PC-3 (cell line): ENCODE data around the gene EEIG2. TPM values are rescaled to one million over a fixed set of nuclear protein-coding genes. Genes with fewer than 3 reads are reported as not detected.

ENCODE experiments used
- ATAC-seq: fragments of 200-7000 bp; cut with Tn5 transposase; 2 replicates; pipeline ENCODE4 v1.9.1; 2020; ENCODE audit warnings: mild to moderate bottlenecking, moderate library complexity
- BruUV-seq: library from RNA; stranded (reverse); fragments of 400-500 nt; replicated peaks from 2 replicates; lab custom pipeline; 2021; lab: Mats Ljungman, UMichigan
- CTCF ChIA-PET: fragments of 300-600 bp; sonication (Branson Sonifier 250); formaldehyde crosslinking; loops from one replicate; lab custom pipeline; 2022; ENCODE audit warnings: antibody characterized with exemption; lab: Charles Lee
- POLR2A ChIA-PET: fragments of 300-600 bp; sonication (Branson Sonifier 250); formaldehyde crosslinking; loops from one replicate; lab custom pipeline; 2022; ENCODE audit warnings: antibody characterized with exemption; ENCODE audit not compliant: unreplicated experiment; lab: Charles Lee
- DNase-seq: peaks from one replicate; pipeline ENCODE4 v3.0.0-alpha.2; 2015
- H2AFZ ChIP-seq: fragments of 300-600 bp; sonication (generic); 2 replicates; pipeline ENCODE4 v1.6.0; 2016; ENCODE audit warnings: antibody characterized with exemption, low read length
- H3F3A ChIP-seq: fragments of 300-600 bp; sonication (generic); one replicate; pipeline ENCODE4 v1.6.0; 2017; ENCODE audit warnings: antibody characterized with exemption, low read length, control low read depth, mild to moderate bottlenecking; ENCODE audit not compliant: unreplicated experiment
- H3K27ac ChIP-seq: fragments of 300-600 bp; sonication (generic); 2 replicates; pipeline ENCODE4 v1.5.1; 2016; ENCODE audit warnings: mild to moderate bottlenecking, low read length
- H3K27me3 ChIP-seq: fragments of 300-600 bp; sonication (generic); 2 replicates; pipeline ENCODE4 v1.6.1; 2016; ENCODE audit warnings: low read length, mixed read lengths
- H3K36me3 ChIP-seq: fragments of 300-600 bp; sonication (generic); 2 replicates; pipeline ENCODE4 v1.6.1; 2016; ENCODE audit warnings: low read depth, mixed run types, low read length, mixed read lengths
- H3K4me1 ChIP-seq: fragments of 300-600 bp; sonication (generic); 2 replicates; pipeline ENCODE4 v1.5.1; 2016; ENCODE audit warnings: low read length; ENCODE audit not compliant: insufficient read depth
- H3K4me2 ChIP-seq: fragments of 300-600 bp; sonication (generic); 2 replicates; pipeline ENCODE4 v1.6.0; 2016; ENCODE audit warnings: low read length
- H3K4me3 ChIP-seq: fragments of 300-600 bp; sonication (generic); 2 replicates; pipeline ENCODE4 v1.5.1; 2016; ENCODE audit warnings: mild to moderate bottlenecking, low read length, mixed read lengths
- H3K79me2 ChIP-seq: fragments of 300-600 bp; sonication (generic); 2 replicates; pipeline ENCODE4 v1.6.1; 2017; ENCODE audit warnings: low read length, mixed read lengths
- H3K9ac ChIP-seq: fragments of 300-600 bp; sonication (generic); 2 replicates; pipeline ENCODE4 v1.6.0; 2016; ENCODE audit warnings: mild to moderate bottlenecking, low read length
- H3K9me2 ChIP-seq: fragments of 300-600 bp; sonication (generic); replicated peaks from 2 replicates; pipeline ENCODE4 v1.6.1; 2016; ENCODE audit warnings: mixed run types, low read length, mixed read lengths
- H3K9me3 ChIP-seq: fragments of 300-600 bp; sonication (generic); 2 replicates; pipeline ENCODE4 v1.6.1; 2016; ENCODE audit warnings: low read length, mixed read lengths
- H4K20me1 ChIP-seq: fragments of 300-600 bp; sonication (generic); 2 replicates; pipeline ENCODE4 v1.6.1; 2016; ENCODE audit warnings: low read length, mixed read lengths
- CTCF ChIP-seq: fragments of 300-600 bp; sonication (generic); conservative IDR thresholded peaks from 2 replicates; pipeline ENCODE4 v1.5.1; 2017; ENCODE audit warnings: antibody characterized with exemption, low read depth, mild to moderate bottlenecking, low read length
- EZH2 ChIP-seq: fragments of 300-600 bp; sonication (generic); IDR thresholded peaks from one replicate; pipeline ENCODE4 v1.6.1; 2017; ENCODE audit warnings: antibody characterized with exemption, mild to moderate bottlenecking, low read length; ENCODE audit not compliant: unreplicated experiment
- EZH2phosphoT487 ChIP-seq: fragments of 300-600 bp; sonication (generic); IDR thresholded peaks from 2 replicates; pipeline ENCODE4 v1.6.1; 2018; ENCODE audit warnings: mild to moderate bottlenecking, antibody characterized with exemption, low read length, borderline replicate concordance
- intact Hi-C: fragments of 100-400 bp; cut with micrococcal nuclease; formaldehyde crosslinking; loops from 2 replicates; pipeline ENCODE4 v1.9.0; 2023
- total RNA-seq: library from RNA; depleted of rRNA; stranded (reverse); fragments of >200 nt; gene quantifications from 2 replicates; pipeline ENCODE4 v1.2.3, GENCODE V29; 2014

The EEIG2 gene
- total RNA-seq, 1 experiment from 2014 or later = 6.2 TPM

- no peaks in the 10 kb centered on the region for H3K36me3 ChIP-seq
- no peak overlapping the region for H3K4me3 ChIP-seq
- no peaks in the 10 kb centered on the region for H3K9me3 ChIP-seq
- no peak overlapping the region for H3K27ac ChIP-seq
- ATAC-seq = no peak
- TF ChIP-seq EZH2phosphoT487 (no peak), EZH2 (no peak), CTCF (no peak)
- H3K79me2 ChIP-seq = no peaks in the 10 kb centered on the region
- H3F3A ChIP-seq = no peaks in the 10 kb centered on the region
- ChIA-PET CTCF (no interaction called here), POLR2A (no interaction called here)
- BruUV-seq = no TSS peak
- H3K4me1 ChIP-seq = no peaks in the 10 kb centered on the region
- H2AFZ ChIP-seq = no peak overlapping the region
- no peaks in the 10 kb centered on the region for H3K9me2 ChIP-seq
- no peaks in the 10 kb centered on the region for H3K27me3 ChIP-seq
- H3K9ac ChIP-seq = no peak overlapping the region
- DNase-seq = no peak
- intact Hi-C loops = no loop called here
- no peak overlapping the region for H3K4me2 ChIP-seq
- no peaks in the 10 kb centered on the region for H4K20me1 ChIP-seq
These were observed 13.3 kb downstream of the EEIG2 start for GRCh38 chr1:108573183-108573582.

- no peaks in the 10 kb centered on the region for H3F3A ChIP-seq
- POLR2A ChIA-PET = no interaction called here
These were observed 14.1 kb downstream of the EEIG2 start for GRCh38 chr1:108574008-108574407.

GRCh38 chr1:108575375-108575774, 15.5 kb downstream of the EEIG2 start:
- POLR2A ChIA-PET = no interaction called here
- no peaks in the 10 kb centered on the region for H3K4me1 ChIP-seq

More at GRCh38 chr1:108574008-108574407, 14.1 kb downstream of the EEIG2 start:
- no TSS peak for BruUV-seq
- DNase-seq (no peak), ATAC-seq (no peak)
- no peak overlapping the region for H3K27ac ChIP-seq
- no peaks in the 10 kb centered on the region for H4K20me1 ChIP-seq
- H3K4me3 ChIP-seq = no peak overlapping the region
- no peaks in the 10 kb centered on the region for H3K4me1 ChIP-seq
- no peak overlapping the region for H3K4me2 ChIP-seq
- CTCF ChIA-PET = no interaction called here
- intact Hi-C loops = no loop called here
- TF ChIP-seq CTCF = no peak
- no peak overlapping the region for H2AFZ ChIP-seq
- no peaks in the 10 kb centered on the region for H3K9me2 ChIP-seq
- no peaks in the 10 kb centered on the region for H3K27me3 ChIP-seq
- no peaks in the 10 kb centered on the region for H3K9me3 ChIP-seq
- no peaks in the 10 kb centered on the region for H3K36me3 ChIP-seq
- no peaks in the 10 kb centered on the region for H3K79me2 ChIP-seq
- H3K9ac ChIP-seq = no peak overlapping the region

More at GRCh38 chr1:108575375-108575774, 15.5 kb downstream of the EEIG2 start:
- Histone ChIP-seq H3K9me2 (no peaks in the 10 kb centered on the region), H4K20me1 (no peaks in the 10 kb centered on the region), H3K4me3 (no peak overlapping the region), H3K79me2 (no peaks in the 10 kb centered on the region), H3F3A (no peaks in the 10 kb centered on the region), H3K27me3 (no peaks in the 10 kb centered on the region), H3K9me3 (peaks cover under 1% of the 10 kb centered on the region; the same call in 1 of the 2 replicates), H2AFZ (no peak overlapping the region), H3K36me3 (no peaks in the 10 kb centered on the region), H3K4me2 (no peak overlapping the region), H3K9ac (no peak overlapping the region), H3K27ac (no peak overlapping the region)
- intact Hi-C loops = no loop called here
- DNase-seq (no peak), ATAC-seq (no peak)
- no TSS peak for BruUV-seq
- no peak for TF ChIP-seq EZH2
- no peak for TF ChIP-seq EZH2phosphoT487
- no peak for TF ChIP-seq CTCF
- CTCF ChIA-PET = no interaction called here
